Stimulated activated CD4-positive, alpha-beta T cell treated with anti-CD3 and anti-CD28 coated beads, TNF-alpha, amount 100 ng/mL, for 1 hour (primary cell): ENCODE results near the gene ASB11.
A peak's percentile ranks its signal among the peaks of the same experiment; 100 is the strongest.

Experiments used
- DNase-seq, 3 donors: peaks; one replicate each; pipeline ENCODE4 v3.0.0-alpha.2; 2020; ENCODE audit warnings: low read depth in 3 of 3, low spot score in 1 of 3

Gene ASB11, protein sequence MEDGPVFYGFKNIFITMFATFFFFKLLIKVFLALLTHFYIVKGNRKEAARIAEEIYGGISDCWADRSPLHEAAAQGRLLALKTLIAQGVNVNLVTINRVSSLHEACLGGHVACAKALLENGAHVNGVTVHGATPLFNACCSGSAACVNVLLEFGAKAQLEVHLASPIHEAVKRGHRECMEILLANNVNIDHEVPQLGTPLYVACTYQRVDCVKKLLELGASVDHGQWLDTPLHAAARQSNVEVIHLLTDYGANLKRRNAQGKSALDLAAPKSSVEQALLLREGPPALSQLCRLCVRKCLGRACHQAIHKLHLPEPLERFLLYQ

DNA sequence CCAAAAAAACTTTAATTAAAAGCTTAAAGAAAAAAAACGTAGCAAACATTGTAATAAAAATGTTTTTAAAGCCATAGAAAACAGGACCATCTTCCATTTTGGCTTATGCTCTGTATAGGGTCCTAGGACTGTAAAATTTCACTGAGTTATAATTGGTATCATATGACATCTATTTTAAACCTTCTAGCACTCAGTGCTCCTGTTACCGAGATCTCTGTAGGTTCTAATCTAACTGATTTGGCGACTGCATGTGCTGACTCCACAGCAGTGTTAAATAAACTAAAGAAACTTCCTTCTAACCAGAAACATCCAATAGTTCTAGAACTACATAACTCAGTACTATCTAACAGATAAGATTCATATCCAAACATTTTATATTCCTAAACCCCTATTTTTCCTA is at the start of gene ASB11:
ASB11 (minus strand) TSS at position 132 of the 400 bp plus-strand sequence; CDS start at position 97, 35 bp downstream.
- DNase-seq, result no peak

DNA sequence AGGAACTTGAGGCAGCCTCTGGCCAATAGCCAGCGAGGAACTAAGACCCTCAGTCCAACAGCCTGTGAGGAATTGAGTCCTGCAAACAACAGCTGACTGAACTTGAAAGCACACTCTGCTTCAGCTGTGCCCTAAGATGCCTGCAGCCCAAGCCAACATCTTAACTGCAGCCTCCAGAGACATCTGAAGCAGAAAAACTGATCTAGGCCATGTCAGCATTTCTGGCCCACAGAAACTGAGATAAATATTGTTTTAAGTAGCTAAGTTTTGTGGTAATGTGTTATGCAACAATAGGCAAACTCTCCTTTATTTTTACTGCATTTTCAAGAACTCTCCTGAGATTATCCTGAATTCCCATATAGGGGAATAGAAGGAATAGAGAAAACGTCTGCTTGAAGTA is 44.3 kb upstream of the ASB11 start:
- DNase-seq, result no peak

DNA sequence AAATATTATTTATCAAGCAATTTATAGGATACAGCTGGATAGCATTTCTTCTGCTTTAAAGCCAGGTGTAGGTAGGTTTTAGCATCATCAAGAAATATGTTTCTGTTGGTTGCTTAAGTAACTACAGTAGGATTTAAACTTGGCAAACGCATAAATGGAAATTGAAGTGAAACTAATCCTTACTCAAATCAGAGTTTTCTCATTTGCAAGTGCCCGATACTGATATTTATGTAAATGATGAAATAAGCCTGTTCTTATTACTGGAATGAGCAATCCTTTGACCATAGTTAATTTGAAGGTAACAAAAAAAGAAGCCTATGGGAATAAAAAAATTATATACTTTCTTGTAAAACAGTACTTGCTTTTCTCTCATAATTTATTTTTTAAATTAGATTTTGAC is 43.1 kb upstream of the ASB11 start:
- no peak for DNase-seq

DNA sequence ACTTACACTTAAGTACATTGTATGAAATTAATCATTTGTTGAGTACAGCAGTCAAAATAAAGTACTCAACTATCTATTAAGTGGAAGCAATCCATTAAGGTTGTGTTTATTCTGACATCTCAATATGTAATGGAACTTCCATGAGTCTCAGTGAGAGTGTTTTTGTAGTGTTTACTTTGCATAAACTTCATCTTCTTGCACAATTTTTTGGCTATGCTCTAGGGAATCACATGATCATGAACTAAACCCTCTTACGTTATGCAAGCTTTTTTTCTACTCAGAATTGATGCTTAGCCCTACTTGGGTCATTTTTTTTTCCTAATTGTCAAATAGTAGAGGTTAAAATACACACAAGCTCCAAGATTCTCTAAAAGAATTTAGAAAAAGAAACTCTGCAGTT is 41.0 kb upstream of the ASB11 start:
- no peak for DNase-seq

DNA sequence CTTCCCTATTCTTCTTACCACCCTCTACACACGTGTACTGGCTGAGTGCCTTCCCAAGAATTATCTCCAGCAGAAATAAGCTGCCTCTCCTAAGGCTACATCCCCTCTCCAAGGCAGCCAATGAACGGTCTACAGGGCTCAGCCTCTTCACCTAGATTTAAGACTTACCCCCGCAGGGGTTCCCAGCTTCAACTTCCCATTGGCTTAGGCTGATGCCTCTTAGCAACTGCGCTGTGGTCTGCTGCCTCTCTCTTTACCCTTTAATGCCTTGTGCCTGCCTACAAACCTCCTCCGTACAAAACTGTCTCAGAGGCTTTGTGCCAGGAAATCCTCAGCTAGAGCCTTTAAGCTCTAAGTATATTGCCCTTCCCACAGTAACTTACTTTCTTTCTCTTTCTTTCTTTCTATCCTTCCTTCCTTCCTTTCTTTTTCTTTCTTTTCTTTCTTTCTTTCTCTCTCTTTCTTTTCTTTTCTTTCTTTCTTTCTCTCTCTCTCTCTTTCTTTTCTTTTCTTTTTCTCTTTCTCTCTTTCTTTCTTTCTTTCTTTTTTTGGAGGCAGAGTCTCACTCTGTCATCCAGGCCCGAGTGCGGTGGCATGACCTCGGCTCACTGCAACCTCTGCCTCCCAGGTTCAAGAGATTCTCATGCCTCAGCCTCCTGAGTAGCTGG is 35.0 kb upstream of the ASB11 start:
- DNase-seq, result no peak

DNA sequence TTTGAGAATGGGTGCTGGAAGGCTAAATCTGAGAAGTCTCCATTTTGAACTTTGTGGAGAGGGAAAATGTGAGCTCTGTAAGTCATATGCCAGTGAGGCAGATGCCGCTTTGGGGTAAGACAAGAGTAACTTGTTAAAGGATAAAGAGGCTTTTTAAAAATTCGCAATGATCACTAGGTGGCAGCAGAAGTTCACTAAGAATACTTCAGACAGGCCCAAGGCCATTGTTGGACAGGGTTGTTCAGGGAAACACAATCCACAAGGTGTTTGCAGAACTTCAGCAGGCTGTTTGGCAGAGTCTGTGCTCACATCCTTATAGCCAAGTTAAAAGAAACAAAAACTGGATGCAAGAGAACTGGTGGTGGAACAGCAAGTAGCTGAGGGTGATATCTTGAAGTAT is 33.6 kb upstream of the ASB11 start:
- no peak for DNase-seq

DNA sequence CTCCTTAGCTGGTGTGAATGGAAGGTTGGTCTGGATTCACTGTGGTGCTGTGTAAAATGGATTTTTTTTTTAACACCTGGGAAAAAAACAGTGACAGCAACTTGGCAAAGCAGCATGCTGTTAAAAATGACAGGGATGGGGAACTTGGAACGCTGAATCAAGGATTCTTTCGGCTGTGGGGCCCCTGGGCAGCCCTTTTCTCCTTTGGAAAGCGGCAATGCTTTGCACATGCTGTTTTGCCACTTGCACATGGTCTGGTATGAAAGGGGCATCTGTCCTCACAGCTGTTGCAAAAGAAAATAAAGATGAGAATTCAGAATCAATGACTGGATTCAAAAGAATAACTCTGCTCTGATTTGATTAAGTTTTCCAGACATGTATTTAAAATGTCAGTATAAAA is 30.5 kb upstream of the ASB11 start:
- DNase-seq, result no peak

DNA sequence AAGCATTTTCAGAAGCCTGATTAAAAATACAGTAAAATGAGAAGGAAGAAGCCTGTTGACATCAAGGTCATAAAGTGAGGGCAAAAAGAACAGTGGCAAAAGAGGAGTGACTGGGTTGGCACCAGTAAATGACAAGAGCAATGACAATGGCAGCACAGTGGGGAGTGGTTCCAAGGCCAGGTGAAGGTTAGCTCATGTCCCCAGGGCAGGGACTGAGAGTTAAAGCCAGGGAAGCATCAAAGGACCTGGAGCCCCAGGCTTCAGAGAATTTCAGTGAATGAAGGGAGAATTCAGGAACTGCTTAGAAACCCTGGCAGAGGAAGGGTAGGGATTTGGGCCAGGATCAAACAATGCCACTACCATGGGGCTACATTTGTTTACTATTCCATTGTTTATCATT is 28.7 kb upstream of the ASB11 start:
- DNase-seq, result no peak

DNA sequence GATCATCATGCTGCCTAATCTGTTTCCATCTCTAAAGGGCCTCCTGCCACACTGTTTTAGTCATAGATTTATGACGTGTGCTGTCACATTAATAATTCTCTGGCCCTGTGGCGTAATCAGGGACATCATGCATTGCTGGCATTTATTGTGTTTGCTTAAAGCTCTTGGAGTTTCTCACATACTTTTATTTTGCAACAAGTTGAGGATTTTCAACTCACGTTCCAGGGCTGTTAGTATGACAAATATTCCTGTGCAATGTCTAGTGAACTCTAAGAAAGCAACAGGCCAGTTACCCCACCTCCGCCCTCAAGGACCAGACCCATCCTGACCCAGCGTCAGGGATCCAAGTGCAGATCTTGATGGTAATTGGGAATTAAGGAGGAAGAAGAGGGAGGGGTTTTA is 27.6 kb upstream of the ASB11 start:
- no peak for DNase-seq

DNA sequence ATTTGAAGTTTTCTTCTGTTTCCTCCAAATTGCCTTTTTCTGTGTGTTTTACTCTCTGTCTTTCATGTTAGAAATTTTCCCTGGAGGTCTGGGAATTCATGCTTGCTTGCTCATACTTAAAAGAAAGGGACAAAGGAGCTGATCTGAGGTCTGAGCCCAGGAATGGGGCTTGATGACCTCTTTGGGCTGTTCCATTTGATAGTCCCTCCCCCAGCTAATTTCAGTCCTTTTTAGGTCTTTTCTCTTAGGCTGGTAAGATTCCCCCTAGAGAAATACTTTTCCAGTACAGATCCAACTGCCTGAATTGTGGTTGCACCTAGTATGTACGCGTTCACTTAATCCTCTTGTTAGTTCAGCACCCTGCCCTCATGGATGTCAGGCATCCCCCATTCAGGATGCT is 25.4 kb upstream of the ASB11 start:
- DNase-seq, result no peak

DNA sequence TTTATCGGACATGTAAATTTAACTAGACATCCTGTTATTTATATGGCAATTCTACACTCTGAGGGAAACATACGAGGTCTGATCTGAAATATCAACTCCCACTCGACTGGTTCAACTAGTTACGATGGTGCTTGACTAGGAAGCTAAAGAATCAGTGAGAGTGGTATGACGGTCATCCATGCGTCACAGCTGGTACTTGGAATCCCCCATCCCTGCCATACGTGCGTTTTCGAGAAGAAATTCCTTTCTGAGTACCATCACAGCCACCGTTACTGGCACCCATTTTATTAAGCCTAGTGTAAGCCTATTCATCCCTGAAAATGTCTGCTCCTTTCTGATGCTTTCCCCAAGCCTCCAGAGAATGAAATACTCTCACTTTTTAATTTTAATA is 20.6 kb upstream of the ASB11 start:
- no peak for DNase-seq

DNA sequence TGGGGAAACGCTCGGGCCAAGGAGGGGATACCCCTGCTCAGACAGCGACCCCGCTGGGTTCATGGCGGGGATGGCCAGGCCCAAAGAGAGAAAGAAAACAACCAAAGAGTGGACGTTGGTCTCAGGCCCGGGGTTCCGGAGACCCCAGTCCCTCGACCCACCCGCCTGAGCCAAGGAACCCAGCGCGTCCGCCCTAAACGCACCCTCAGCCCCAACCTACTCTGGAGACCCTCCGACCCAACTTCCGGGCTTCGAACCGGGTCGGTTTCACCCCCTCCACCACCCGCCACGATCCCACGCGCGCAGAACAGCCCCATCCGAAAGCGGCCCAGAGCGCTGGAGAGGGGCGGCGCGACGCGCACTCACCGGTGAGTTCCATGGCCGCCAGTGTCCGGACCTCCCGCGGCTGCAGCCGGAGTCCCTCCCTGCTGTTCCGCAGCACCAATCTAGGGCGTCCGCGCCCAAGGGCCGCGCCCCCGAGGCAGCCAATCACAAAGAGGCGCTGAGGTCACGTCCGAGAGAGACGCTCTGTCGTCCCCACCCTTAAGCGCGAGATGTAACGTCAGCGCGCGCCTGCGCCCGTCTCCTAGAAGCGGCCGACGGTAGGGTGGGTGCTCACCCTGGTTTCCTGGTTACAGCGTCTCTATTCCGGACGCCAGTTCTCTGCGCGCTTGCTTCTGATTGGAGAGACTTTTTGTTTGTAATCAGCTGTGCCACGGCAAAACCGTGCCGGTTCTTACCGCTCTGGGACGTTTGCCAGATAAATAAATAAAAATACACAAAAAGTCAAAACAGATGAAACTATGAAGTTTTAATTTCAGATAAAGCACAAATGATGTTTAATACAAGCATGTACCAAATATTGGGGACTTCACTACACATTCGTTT is 19.9 kb upstream of the ASB11 start, which contains the start of gene PIGA:
PIGA (minus strand) TSS at position 389 of the 888 bp plus-strand sequence. CDS start 3,593 bp downstream, outside the sequence.
- peak; percentile 68 to 77 (median 70) for DNase-seq

DNA sequence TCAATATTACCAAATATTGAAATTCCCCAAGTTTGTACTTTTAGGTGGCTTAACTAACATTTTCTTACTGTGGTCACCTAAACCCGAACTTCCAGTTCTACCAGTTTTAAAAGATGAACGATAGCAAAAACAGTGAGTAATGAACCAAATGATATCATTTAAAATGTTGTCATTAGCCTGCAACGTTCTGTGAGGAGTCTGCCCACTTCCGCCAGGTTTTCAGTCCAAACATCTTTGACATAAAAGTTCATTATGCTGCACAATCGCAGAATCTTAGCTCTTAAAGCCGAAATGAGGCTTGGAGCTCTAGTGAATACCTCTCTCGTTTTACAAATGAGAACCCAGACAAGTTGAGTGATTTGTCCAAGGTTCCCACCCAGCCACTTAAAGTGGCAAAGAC is 19.1 kb upstream of the ASB11 start:
- DNase-seq, result no peak

DNA sequence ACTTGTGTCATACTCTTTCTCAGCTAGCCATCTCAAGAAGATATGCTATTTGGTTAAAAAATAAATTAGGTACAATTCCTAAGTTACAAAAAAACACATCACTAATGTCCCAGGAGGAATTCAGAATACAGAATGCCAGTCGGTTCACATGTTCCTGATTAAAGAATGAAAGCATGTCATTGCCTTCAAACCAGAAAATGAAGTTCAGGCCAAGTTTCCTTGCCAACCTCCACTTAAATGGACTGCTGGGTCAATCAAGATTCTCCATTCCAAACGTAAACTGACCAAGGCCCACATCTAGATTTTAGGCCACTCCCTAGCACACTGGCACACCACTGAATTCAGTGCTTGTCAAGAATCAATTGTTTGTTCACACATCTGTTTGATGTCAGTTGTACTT is 13.4 kb upstream of the ASB11 start:
- no peak for DNase-seq

DNA sequence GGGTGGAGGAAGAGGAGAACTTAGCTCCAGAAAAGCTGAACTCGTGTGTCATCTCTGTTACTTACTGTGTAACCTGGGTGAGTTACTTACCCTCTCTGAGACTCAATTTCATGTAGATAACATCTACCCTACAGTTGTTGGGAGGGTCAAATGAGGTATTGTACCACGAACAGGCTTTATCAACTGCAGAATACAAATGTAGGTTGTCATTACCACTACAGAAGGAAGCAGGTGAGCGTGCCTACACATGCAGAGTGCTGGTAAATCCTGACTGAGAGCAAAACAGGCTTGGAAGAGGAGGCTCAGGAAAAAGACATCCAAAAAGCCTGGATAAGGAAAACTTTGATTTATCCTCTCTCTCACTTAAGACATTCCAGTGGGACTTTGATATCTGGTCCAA is 12.7 kb upstream of the ASB11 start:
- DNase-seq, result no peak

DNA sequence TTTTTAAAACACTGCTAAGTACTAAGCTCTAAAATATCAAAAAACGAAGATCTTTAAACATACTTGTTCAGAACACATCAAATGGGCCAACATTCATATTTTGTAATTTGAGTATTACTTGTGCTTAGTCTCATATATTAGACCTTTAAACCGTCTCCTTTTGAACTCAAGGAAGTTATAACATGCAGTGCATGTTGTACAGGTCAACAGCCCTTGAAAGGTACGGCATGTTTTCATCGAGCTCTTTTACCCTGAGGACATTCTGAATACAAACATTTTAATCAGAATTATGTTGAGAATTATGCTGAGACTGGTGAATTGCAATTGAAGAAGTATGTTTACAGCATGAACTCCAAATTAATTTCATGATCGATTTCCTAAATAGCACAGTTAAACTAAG is 7.0 kb upstream of the ASB11 start:
- DNase-seq, result no peak

DNA sequence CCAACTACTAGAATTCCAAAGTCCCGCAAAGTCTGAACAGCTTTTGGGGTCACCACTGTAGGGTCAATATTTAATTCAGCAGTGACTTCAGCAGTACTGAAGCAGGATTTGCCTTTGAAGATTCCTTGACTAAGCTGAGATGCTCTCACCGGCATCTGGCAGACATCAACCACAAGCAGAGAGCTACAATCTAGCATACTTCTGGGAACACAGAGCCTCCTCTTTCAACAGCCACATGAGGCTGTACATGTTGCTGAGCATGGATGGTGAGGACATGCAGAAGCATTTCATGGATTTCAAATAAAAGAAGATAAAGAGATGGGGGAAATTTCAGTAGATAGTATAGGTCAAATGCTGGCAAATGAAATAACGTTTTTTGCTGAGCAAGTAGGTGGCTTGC is 6.6 kb upstream of the ASB11 start:
- DNase-seq, result no peak

DNA sequence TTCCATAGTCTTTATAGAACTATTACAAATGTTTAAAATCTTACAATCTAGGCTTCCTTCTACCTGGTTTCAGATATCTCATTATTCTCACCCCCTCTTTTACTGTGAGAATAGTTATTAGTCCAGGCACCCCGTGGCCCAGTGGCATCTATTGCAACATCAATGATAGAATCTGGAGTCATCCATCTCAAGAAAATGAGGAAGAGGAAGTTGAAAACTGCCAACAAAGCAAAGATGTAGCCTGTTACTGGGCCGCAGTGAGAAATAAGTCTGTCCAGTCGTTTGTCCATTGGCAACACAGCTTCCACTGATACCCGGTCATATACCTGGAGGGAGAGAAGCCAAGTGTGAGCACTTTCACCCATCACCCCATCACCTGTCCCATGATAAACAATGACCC is 6.0 kb upstream of the ASB11 start:
- DNase-seq, result no peak

DNA sequence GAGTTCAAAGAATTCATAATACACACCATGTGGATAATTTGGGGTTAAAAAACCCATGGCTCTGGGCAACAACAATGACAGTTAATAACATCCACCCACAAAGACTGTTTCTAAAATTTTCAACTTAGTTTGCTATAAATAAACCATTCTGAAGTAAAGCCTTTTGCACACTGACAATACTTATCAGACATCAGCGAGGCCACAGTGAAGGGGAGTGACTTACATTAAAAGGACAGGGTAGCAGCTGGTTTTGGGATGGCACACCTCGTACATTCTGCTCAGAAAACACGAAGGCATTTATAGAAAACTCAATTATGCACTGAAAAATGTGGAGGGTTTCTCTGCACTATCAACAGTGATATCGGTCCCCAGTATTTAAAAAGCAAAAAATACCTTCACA is 4.9 kb upstream of the ASB11 start:
- no peak for DNase-seq

DNA sequence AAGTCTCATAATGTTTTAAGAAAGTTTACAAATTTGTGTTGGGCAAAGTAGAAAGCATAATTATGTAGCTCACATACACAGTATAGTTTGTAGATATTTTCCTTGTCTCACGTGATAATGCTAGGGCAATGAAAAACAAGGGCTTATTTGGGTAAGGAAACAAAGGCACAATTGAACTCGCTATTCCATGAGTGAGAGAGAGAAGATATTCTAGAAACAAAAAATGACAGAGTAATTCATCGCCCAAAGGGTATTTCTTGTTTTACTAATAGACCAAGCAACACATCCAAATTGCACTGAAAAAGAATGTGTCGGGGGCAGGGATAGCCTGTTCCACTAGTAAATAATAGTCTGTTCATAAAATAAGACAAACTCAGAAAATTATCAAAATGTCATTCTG is 3.6 kb upstream of the ASB11 start:
- no peak for DNase-seq

DNA sequence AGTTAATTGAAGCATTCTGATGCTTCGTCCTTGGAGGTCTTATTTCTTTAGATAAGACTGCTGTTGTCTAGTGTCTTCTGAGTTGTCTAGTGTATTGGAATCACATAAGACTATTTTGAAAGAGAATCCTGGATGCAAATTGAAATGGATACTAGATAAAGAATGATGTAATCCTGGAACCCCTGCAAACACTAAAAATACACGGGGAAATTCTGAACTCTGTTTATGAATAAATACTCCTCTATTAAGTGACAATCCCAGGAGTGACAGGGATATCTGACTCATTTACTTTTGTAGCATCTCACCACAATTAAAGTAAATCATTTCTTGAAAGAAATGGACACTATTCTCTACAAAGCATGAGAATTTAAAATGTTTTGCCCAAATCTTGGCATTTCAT is 968 bp downstream of the ASB11 start:
- DNase-seq, result no peak

DNA sequence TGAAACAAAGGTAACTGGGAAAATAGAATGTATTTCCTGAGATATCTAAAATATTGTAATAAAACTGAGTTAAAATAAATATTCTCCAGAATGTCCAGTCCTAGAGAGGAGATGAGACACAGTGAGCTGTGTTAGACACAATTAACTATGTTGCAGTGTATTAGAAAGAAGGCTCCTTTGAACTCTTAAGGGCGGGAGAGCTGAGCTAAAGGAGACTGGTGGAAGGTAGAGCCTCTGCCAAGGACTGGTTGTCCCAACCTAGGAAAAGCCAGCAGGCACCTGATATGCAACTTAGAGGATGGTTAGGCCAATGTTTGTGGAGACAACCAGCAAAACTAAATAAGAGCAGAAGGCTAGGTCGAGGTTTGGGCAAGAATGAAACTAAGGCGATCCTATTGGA is 4.3 kb downstream of the ASB11 start:
- DNase-seq, result no peak
